HEK293 (cell line): Measurements from ENCODE around the gene PALD1.

Experiments used
- CTCF ChIA-PET: fragments of 350-600 bp; formaldehyde crosslinking; extraction: SDS; loops from one replicate; lab custom pipeline; 2021; ENCODE audit warnings: antibody characterized with exemption; lab: Yijun Ruan, JAX
- POLR2A ChIA-PET: fragments of 300-600 bp; formaldehyde crosslinking; extraction: SDS; loops from one replicate; lab custom pipeline; 2020; ENCODE audit warnings: antibody characterized with exemption, inconsistent platforms; lab: Yijun Ruan, JAX
- H3K27ac ChIP-seq: fragments of 200-500 bp; sonication (Bioruptor generic); 2 replicates; pipeline ENCODE4 v1.5.1; 2014; ENCODE audit warnings: low read depth, low read length, control low read depth, inconsistent platforms; ENCODE audit errors: extremely low read depth
- H3K36me3 ChIP-seq, 2 experiments: fragments of 200-500 bp in 1 of 2; sonication (Bioruptor generic) in 1 of 2; 1 replicate in 1 of 2; 2 replicates in 1 of 2; pipeline ENCODE4 v1.5.1; 2014 to 2017; ENCODE audit warnings: inconsistent platforms in 2 of 2, low read length in 2 of 2; ENCODE audit not compliant: control insufficient read depth in 2 of 2, insufficient read depth in 1 of 2
- H3K4me1 ChIP-seq: fragments of 200-500 bp; sonication (Bioruptor generic); 2 replicates; pipeline ENCODE4 v1.5.1; 2014; ENCODE audit warnings: mild to moderate bottlenecking, low read length, inconsistent platforms; ENCODE audit not compliant: control insufficient read depth, insufficient read depth
- H3K4me3 ChIP-seq: 2 replicates; pipeline ENCODE4 v1.5.1; 2011; ENCODE audit warnings: low read depth, mild to moderate bottlenecking, control low read depth, low read length, moderate library complexity
- H3K9me3 ChIP-seq: fragments of 200-500 bp; sonication (Bioruptor generic); 2 replicates; pipeline ENCODE4 v1.5.1; 2014; ENCODE audit warnings: low read depth, low read length, inconsistent platforms; ENCODE audit not compliant: control insufficient read depth, insufficient read depth
- CTCF ChIP-seq: fragments of 450-650 bp; formaldehyde crosslinking; IDR thresholded peaks from 2 replicates; pipeline ENCODE4 v1.5.1; 2016; ENCODE audit warnings: missing biosample characterization, missing genetic modification characterization
- GLIS1 ChIP-seq: fragments of 450-650 bp; formaldehyde crosslinking; IDR thresholded peaks from 2 replicates; pipeline ENCODE4 v1.5.1; 2016; ENCODE audit warnings: missing biosample characterization, missing genetic modification characterization
- HIC1 ChIP-seq: fragments of 450-650 bp; formaldehyde crosslinking; IDR thresholded peaks from 2 replicates; pipeline ENCODE4 v1.5.1; 2016; ENCODE audit warnings: missing biosample characterization, missing genetic modification characterization
- OSR2 ChIP-seq: fragments of 450-650 bp; formaldehyde crosslinking; IDR thresholded peaks from 2 replicates; pipeline ENCODE4 v1.5.1; 2016; ENCODE audit warnings: missing biosample characterization, missing genetic modification characterization
- PRDM10 ChIP-seq: fragments of 450-650 bp; formaldehyde crosslinking; IDR thresholded peaks from 2 replicates; pipeline ENCODE4 v1.5.1; 2016; ENCODE audit warnings: missing biosample characterization, missing genetic modification characterization
- ZBTB48 ChIP-seq: fragments of 450-650 bp; formaldehyde crosslinking; IDR thresholded peaks from 2 replicates; pipeline ENCODE4 v1.5.1; 2016; ENCODE audit warnings: missing biosample characterization, missing genetic modification characterization
- ZFHX2 ChIP-seq: fragments of 450-650 bp; formaldehyde crosslinking; conservative IDR thresholded peaks from 2 replicates; pipeline ENCODE4 v1.5.1; 2016; ENCODE audit warnings: missing biosample characterization, missing genetic modification characterization
- ZIC2 ChIP-seq: fragments of 450-650 bp; formaldehyde crosslinking; IDR thresholded peaks from 2 replicates; pipeline ENCODE4 v1.5.1; 2016; ENCODE audit warnings: missing biosample characterization, missing genetic modification characterization
- ZNF112 ChIP-seq: fragments of 450-650 bp; formaldehyde crosslinking; IDR thresholded peaks from 2 replicates; pipeline ENCODE4 v1.5.0; 2017; ENCODE audit warnings: missing biosample characterization, missing genetic modification characterization
- ZNF223 ChIP-seq: fragments of 450-650 bp; formaldehyde crosslinking; IDR thresholded peaks from 2 replicates; pipeline ENCODE4 v1.5.1; 2016; ENCODE audit warnings: missing biosample characterization, missing genetic modification characterization
- ZNF26 ChIP-seq: fragments of 450-650 bp; formaldehyde crosslinking; IDR thresholded peaks from 2 replicates; pipeline ENCODE4 v1.5.1; 2016; ENCODE audit warnings: missing biosample characterization, missing genetic modification characterization
- ZNF341 ChIP-seq: fragments of 450-650 bp; formaldehyde crosslinking; IDR thresholded peaks from 2 replicates; pipeline ENCODE4; 2016; ENCODE audit warnings: low read depth, missing biosample characterization, missing genetic modification characterization
- ZNF391 ChIP-seq: fragments of 450-650 bp; formaldehyde crosslinking; IDR thresholded peaks from 2 replicates; pipeline ENCODE4 v1.5.1; 2016; ENCODE audit warnings: low read depth, missing biosample characterization, missing genetic modification characterization, borderline replicate concordance
- ZNF423 ChIP-seq: fragments of 450-650 bp; formaldehyde crosslinking; IDR thresholded peaks from 2 replicates; pipeline ENCODE4 v1.5.1; 2016; ENCODE audit warnings: missing biosample characterization, missing genetic modification characterization
- ZNF529 ChIP-seq: fragments of 450-650 bp; formaldehyde crosslinking; IDR thresholded peaks from 2 replicates; pipeline ENCODE4 v1.5.1; 2017; ENCODE audit warnings: missing genetic modification characterization, missing biosample characterization; ENCODE audit not compliant: insufficient replicate concordance
- ZNF600 ChIP-seq: fragments of 450-650 bp; formaldehyde crosslinking; IDR thresholded peaks from 2 replicates; pipeline ENCODE4 v1.5.1; 2016; ENCODE audit warnings: missing biosample characterization, missing genetic modification characterization
- ZNF658 ChIP-seq: fragments of 450-650 bp; formaldehyde crosslinking; IDR thresholded peaks from 2 replicates; pipeline ENCODE4; 2016; ENCODE audit warnings: missing biosample characterization, missing genetic modification characterization
- ZNF660 ChIP-seq: fragments of 450-650 bp; IDR thresholded peaks from 2 replicates; pipeline ENCODE4 v1.5.1; 2018; ENCODE audit warnings: missing biosample characterization, mild to moderate bottlenecking, missing genetic modification characterization
- ZSCAN30 ChIP-seq: fragments of 450-650 bp; IDR thresholded peaks from 2 replicates; pipeline ENCODE4 v1.5.1; 2018; ENCODE audit warnings: missing biosample characterization, mild to moderate bottlenecking, missing genetic modification characterization, moderate library complexity
- ZSCAN5A ChIP-seq: fragments of 450-650 bp; formaldehyde crosslinking; IDR thresholded peaks from 2 replicates; pipeline ENCODE4 v1.5.1; 2016; ENCODE audit warnings: missing biosample characterization, missing genetic modification characterization

PALD1 gene

GRCh38 chr10:70458329-70459060, 20.1 kb upstream of the PALD1 start (continued):
- peak; percentile 82 for TF ChIP-seq ZNF600
- peak; percentile 53 for TF ChIP-seq ZNF341 (tag by site-specific recombination)
- no peak for TF ChIP-seq ZNF529 (tag by site-specific recombination)
- 0 out of 2 replicates have a peak, but pooled peaks have one; percentile 36 for TF ChIP-seq ZNF223 (tag by site-specific recombination)

GRCh38 chr10:70459061-70459773, 19.4 kb upstream of the PALD1 start:
- Histone ChIP-seq H3K4me3 (peak overlapping the region; percentile 31; the same call in 1 of the 2 replicates), H3K4me1 (peaks cover 6% of the 10 kb centered on the region), H3K27ac (no peak overlapping the region; the same call in 1 of the 2 replicates), H3K9me3 (no peaks in the 10 kb centered on the region), H3K36me3 (no peaks in the 10 kb centered on the region)
- TF ChIP-seq ZNF391 (no peak), PRDM10 (peak; percentile 51; the same call in 1 of the 2 replicates), ZSCAN30 (tag by site-specific recombination) (peak; percentile 84; the same call in 1 of the 2 replicates), ZNF423 (tag by site-specific recombination) (peak; percentile 63; the same call in 1 of the 2 replicates), ZNF112 (tag by site-specific recombination) (no peak), OSR2 (tag by site-specific recombination) (peak; percentile 88), ZSCAN5A (tag by site-specific recombination) (no peak), GLIS1 (tag by site-specific recombination) (peak; percentile 62), ZNF658 (tag by site-specific recombination) (no peak), ZFHX2 (tag by site-specific recombination) (peak; percentile 6; the same call in 1 of the 2 replicates), CTCF (tag by site-specific recombination) (no peak), ZNF26 (no peak), ZBTB48 (tag by site-specific recombination) (no peak), ZIC2 (tag by site-specific recombination) (peak; percentile 97), ZNF660 (tag by site-specific recombination) (0 out of 2 replicates have a peak, but pooled peaks have one; percentile 14), HIC1 (tag by site-specific recombination) (peak; percentile 50; the same call in 1 of the 2 replicates)
- POLR2A ChIA-PET: interaction anchor here (1.0 kb wide), 1 partner anchor 18 kb away, joined by 5 read pairs; no protein-coding TSS in a partner anchor
- CTCF ChIA-PET: interaction anchor here (0.6 to 2.9 kb wide), 4 partner anchors 12 to 238 kb away, joined by 3 to 25 read pairs (median 4); no protein-coding TSS in a partner anchor
